Mammary epithelial cell (primary cell): Measurements from ENCODE around the gene CAMTA1.

Experiments
- EZH2 ChIP-seq: IDR thresholded peaks from 2 replicates; pipeline ENCODE4 v1.6.1; 2012; ENCODE audit warnings: low read length, inconsistent platforms, borderline replicate concordance
- TF ChIP-seq, protein P1 (sequence below), 2 donors: IDR thresholded peaks in 1 of 2; conservative IDR thresholded peaks in 1 of 2; 2 replicates each; pipeline ENCODE4 v1.5.1; 2011 to 2012; ENCODE audit warnings: inconsistent platforms in 2 of 2, low read length in 2 of 2, mild to moderate bottlenecking in 2 of 2, control low read depth in 1 of 2, low read depth in 1 of 2; ENCODE audit not compliant: insufficient read depth in 1 of 2; ENCODE audit errors: extremely low read depth in 1 of 2

- TF ChIP-seq, protein P1, sequence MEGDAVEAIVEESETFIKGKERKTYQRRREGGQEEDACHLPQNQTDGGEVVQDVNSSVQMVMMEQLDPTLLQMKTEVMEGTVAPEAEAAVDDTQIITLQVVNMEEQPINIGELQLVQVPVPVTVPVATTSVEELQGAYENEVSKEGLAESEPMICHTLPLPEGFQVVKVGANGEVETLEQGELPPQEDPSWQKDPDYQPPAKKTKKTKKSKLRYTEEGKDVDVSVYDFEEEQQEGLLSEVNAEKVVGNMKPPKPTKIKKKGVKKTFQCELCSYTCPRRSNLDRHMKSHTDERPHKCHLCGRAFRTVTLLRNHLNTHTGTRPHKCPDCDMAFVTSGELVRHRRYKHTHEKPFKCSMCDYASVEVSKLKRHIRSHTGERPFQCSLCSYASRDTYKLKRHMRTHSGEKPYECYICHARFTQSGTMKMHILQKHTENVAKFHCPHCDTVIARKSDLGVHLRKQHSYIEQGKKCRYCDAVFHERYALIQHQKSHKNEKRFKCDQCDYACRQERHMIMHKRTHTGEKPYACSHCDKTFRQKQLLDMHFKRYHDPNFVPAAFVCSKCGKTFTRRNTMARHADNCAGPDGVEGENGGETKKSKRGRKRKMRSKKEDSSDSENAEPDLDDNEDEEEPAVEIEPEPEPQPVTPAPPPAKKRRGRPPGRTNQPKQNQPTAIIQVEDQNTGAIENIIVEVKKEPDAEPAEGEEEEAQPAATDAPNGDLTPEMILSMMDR (conservative IDR thresholded peaks at IDR 0.05 in 1 of 2, IDR thresholded peaks at IDR 0.05 in 1 of 2; ENCODE audit: extremely low read depth in 1 of 2, insufficient read depth in 1 of 2, low read depth in 1 of 2, low read length in 2 of 2) = no peak
- no peak for TF ChIP-seq EZH2
Measured at GRCh38 chr1:7403265-7404045, 618.2 kb downstream of the CAMTA1 start.
